MM.1S (cell line): ENCODE measurements around the gene HOMER1.
"Not testable (repeated sequence)": the region's sequence is repeated elsewhere in the genome, so short reads cannot be mapped to it uniquely, and the experiment has no call there.

Experiments
- DNase-seq: peaks from one replicate; pipeline ENCODE4 v3.0.0-alpha.2; 2015
- H2AFZ ChIP-seq: fragments of 300-600 bp; sonication (generic); 2 replicates; pipeline ENCODE4 v1.6.0; 2016; ENCODE audit warnings: antibody characterized with exemption, low read length
- H3F3A ChIP-seq: fragments of 300-600 bp; sonication (generic); 2 replicates; pipeline ENCODE4 v1.6.1; 2016; ENCODE audit warnings: mild to moderate bottlenecking, antibody characterized with exemption, low read length, moderate library complexity, mixed read lengths; ENCODE audit not compliant: insufficient read depth
- H3K27ac ChIP-seq: fragments of 300-600 bp; sonication (generic); 2 replicates; pipeline ENCODE4 v1.5.1; 2016; ENCODE audit warnings: mild to moderate bottlenecking, low read length
- H3K27me3 ChIP-seq: fragments of 300-600 bp; sonication (generic); replicated peaks from 2 replicates; pipeline ENCODE4 v1.6.0; 2016; ENCODE audit warnings: low read length; ENCODE audit not compliant: insufficient read depth
- H3K36me3 ChIP-seq: fragments of 300-600 bp; sonication (generic); replicated peaks from 2 replicates; pipeline ENCODE4 v1.6.1; 2016; ENCODE audit warnings: mild to moderate bottlenecking, low read length, mixed read lengths; ENCODE audit not compliant: insufficient read depth
- H3K4me1 ChIP-seq: fragments of 300-600 bp; sonication (generic); 2 replicates; pipeline ENCODE4 v1.6.1; 2016; ENCODE audit warnings: low read length, mixed read lengths
- H3K4me2 ChIP-seq: fragments of 300-600 bp; sonication (generic); 2 replicates; pipeline ENCODE4 v1.6.0; 2016; ENCODE audit warnings: low read depth, low read length
- H3K4me3 ChIP-seq: fragments of 300-600 bp; sonication (generic); 2 replicates; pipeline ENCODE4 v1.5.1; 2016; ENCODE audit warnings: low read length, mixed read lengths
- H3K79me2 ChIP-seq: fragments of 300-600 bp; sonication (generic); 2 replicates; pipeline ENCODE4 v1.6.1; 2016; ENCODE audit warnings: mixed run types, low read length, mixed read lengths
- H3K9ac ChIP-seq: fragments of 300-600 bp; sonication (generic); 2 replicates; pipeline ENCODE4 v1.6.1; 2016; ENCODE audit warnings: low read length, mixed read lengths
- H3K9me2 ChIP-seq: fragments of 300-600 bp; sonication (generic); replicated peaks from 2 replicates; pipeline ENCODE4 v1.6.1; 2016; ENCODE audit warnings: mild to moderate bottlenecking, low read length, mixed read lengths; ENCODE audit not compliant: insufficient read depth
- H3K9me3 ChIP-seq: fragments of 300-600 bp; sonication (generic); replicated peaks from 2 replicates; pipeline ENCODE4 v1.6.1; 2016; ENCODE audit warnings: mild to moderate bottlenecking, low read length, mixed read lengths; ENCODE audit not compliant: insufficient read depth
- H4K20me1 ChIP-seq: fragments of 300-600 bp; sonication (generic); 2 replicates; pipeline ENCODE4 v1.6.1; 2016; ENCODE audit warnings: mild to moderate bottlenecking, low read length, moderate library complexity, mixed read lengths; ENCODE audit not compliant: insufficient read depth
- CTCF ChIP-seq: fragments of 300-600 bp; sonication (generic); IDR thresholded peaks from 2 replicates; pipeline ENCODE4 v1.5.1; 2016; ENCODE audit warnings: antibody characterized with exemption, low read length, mixed read lengths
- EZH2 ChIP-seq: fragments of 300-600 bp; sonication (generic); optimal IDR thresholded peaks from 2 replicates; pipeline ENCODE3; 2017; ENCODE audit warnings: low read depth, mild to moderate bottlenecking, antibody characterized with exemption, low read length, mixed read lengths
- EZH2phosphoT487 ChIP-seq: fragments of 300-600 bp; sonication (generic); IDR thresholded peaks from 2 replicates; pipeline ENCODE4 v1.6.1; 2018; ENCODE audit warnings: antibody characterized with exemption, low read length

Gene HOMER1

GRCh38 chr5:79395296-79395695 is 118.6 kb downstream of the HOMER1 start:
- TF ChIP-seq CTCF (no peak), EZH2phosphoT487 (no peak), EZH2 (no peak)
- no peak for DNase-seq
- H3K4me3 ChIP-seq, result no peak overlapping the region
- H3K27me3 ChIP-seq, result no peaks in the 10 kb centered on the region
- H4K20me1 ChIP-seq, result no peaks in the 10 kb centered on the region
- no peaks in the 10 kb centered on the region for H3F3A ChIP-seq
- H3K4me1 ChIP-seq, result no peaks in the 10 kb centered on the region
- no peaks in the 10 kb centered on the region for H3K9me2 ChIP-seq
- H2AFZ ChIP-seq, result no peak overlapping the region
- H3K9ac ChIP-seq, result no peak overlapping the region
- H3K79me2 ChIP-seq, result no peaks in the 10 kb centered on the region
- H3K4me2 ChIP-seq, result no peak overlapping the region
- H3K9me3 ChIP-seq, result no peaks in the 10 kb centered on the region
- H3K36me3 ChIP-seq, result no peaks in the 10 kb centered on the region
- H3K27ac ChIP-seq, result no peak overlapping the region

- H3K9me3 ChIP-seq, result no peaks in the 10 kb centered on the region
- no peaks in the 10 kb centered on the region for H3F3A ChIP-seq
- no peak overlapping the region for H3K9ac ChIP-seq
- no peak overlapping the region for H3K4me2 ChIP-seq
- H3K79me2 ChIP-seq, result no peaks in the 10 kb centered on the region
- TF ChIP-seq EZH2 (no peak), EZH2phosphoT487 (no peak), CTCF (no peak)
- H2AFZ ChIP-seq, result no peak overlapping the region
- H3K27ac ChIP-seq, result no peak overlapping the region
- no peak for DNase-seq
- no peaks in the 10 kb centered on the region for H3K36me3 ChIP-seq
- H4K20me1 ChIP-seq, result no peaks in the 10 kb centered on the region
- H3K27me3 ChIP-seq, result no peaks in the 10 kb centered on the region
- H3K9me2 ChIP-seq, result no peaks in the 10 kb centered on the region
- no peak overlapping the region for H3K4me3 ChIP-seq
- H3K4me1 ChIP-seq, result no peaks in the 10 kb centered on the region
Observed at GRCh38 chr5:79392776-79393175, 121.2 kb downstream of the HOMER1 start.

- no peak overlapping the region for H3K9ac ChIP-seq
- no peaks in the 10 kb centered on the region for H3K27me3 ChIP-seq
- no peaks in the 10 kb centered on the region for H3K9me3 ChIP-seq
- TF ChIP-seq EZH2 (no peak), CTCF (no peak), EZH2phosphoT487 (no peak)
- no peak overlapping the region for H3K4me3 ChIP-seq
- H3K9me2 ChIP-seq, result no peaks in the 10 kb centered on the region
- no peaks in the 10 kb centered on the region for H4K20me1 ChIP-seq
- H3K79me2 ChIP-seq, result no peaks in the 10 kb centered on the region
- H3K4me1 ChIP-seq, result no peaks in the 10 kb centered on the region
- H3K36me3 ChIP-seq, result no peaks in the 10 kb centered on the region
- no peak for DNase-seq
- no peak overlapping the region for H3K4me2 ChIP-seq
- H2AFZ ChIP-seq, result no peak overlapping the region
- H3K27ac ChIP-seq, result no peak overlapping the region
- no peaks in the 10 kb centered on the region for H3F3A ChIP-seq
Observed at GRCh38 chr5:79386679-79387078, 127.3 kb downstream of the HOMER1 start.

- not testable (repeated sequence) for H3K9me2 ChIP-seq, DNase-seq
Observed at GRCh38 chr5:79385126-79385525, 128.8 kb downstream of the HOMER1 start.

More at GRCh38 chr5:79385126-79385525, 128.8 kb downstream of the HOMER1 start:
- H3K36me3 ChIP-seq, H3K27me3 ChIP-seq, H3K4me2 ChIP-seq, H3K4me1 ChIP-seq, H3K4me3 ChIP-seq, H3K9ac ChIP-seq, H3K27ac ChIP-seq, H2AFZ ChIP-seq, H4K20me1 ChIP-seq, H3F3A ChIP-seq, H3K79me2 ChIP-seq, H3K9me3 ChIP-seq: not testable (repeated sequence)
